Ishikawa (cell line): ENCODE results near the gene CLEC5A.

ENCODE experiments used
- CREB1 ChIP-seq: IDR thresholded peaks from 2 replicates; pipeline ENCODE4 v1.6.1; 2012; ENCODE audit warnings: low read depth
- EGR1 ChIP-seq: IDR thresholded peaks from 2 replicates; pipeline ENCODE4 v1.6.1; 2012
- EP300 ChIP-seq: IDR thresholded peaks from 2 replicates; pipeline ENCODE4 v1.6.1; 2012; ENCODE audit warnings: borderline replicate concordance
- NFIC ChIP-seq: IDR thresholded peaks from 2 replicates; pipeline ENCODE4 v1.6.1; 2012
- RAD21 ChIP-seq: IDR thresholded peaks from 2 replicates; pipeline ENCODE4 v1.6.1; 2012; ENCODE audit warnings: low read depth
- TAF1 ChIP-seq: IDR thresholded peaks from 2 replicates; pipeline ENCODE4 v1.6.1; 2012; ENCODE audit warnings: low read depth, mild to moderate bottlenecking
- TEAD4 ChIP-seq: IDR thresholded peaks from 2 replicates; pipeline ENCODE4 v1.6.1; 2012
- YY1 ChIP-seq: IDR thresholded peaks from 2 replicates; pipeline ENCODE4 v1.6.1; 2012; ENCODE audit warnings: low read depth
- ZBTB7A ChIP-seq: IDR thresholded peaks from 2 replicates; pipeline ENCODE4 v1.6.1; 2012; ENCODE audit warnings: low read depth
- TF ChIP-seq, protein P1 (sequence below): IDR thresholded peaks from 2 replicates; pipeline ENCODE4 v1.6.1; 2012
- TF ChIP-seq, protein P2 (sequence below): IDR thresholded peaks from 2 replicates; pipeline ENCODE4 v1.6.1; 2012; ENCODE audit warnings: low read depth, mild to moderate bottlenecking
- TF ChIP-seq, protein P3 (sequence below): IDR thresholded peaks from 2 replicates; pipeline ENCODE4 v1.6.1; 2012

DNA sequence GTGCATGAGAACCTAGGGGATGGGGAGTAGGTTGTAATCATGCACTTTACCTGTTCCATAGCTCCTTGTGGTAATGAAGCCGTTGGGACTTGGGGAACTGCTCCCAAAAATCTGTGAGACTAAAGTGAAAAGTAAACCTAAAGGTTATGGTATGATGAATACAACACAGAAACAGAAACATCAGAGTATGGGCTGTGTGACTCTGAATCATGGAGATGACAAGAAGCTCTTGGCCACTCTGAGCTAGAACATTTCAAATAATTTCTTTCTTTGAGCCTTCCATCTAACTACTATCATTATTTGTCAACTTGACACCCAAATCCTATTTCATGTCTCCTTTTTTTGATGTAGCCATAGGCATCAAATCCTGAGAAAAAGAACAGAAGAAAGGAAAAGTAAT, 2.9 kb downstream of the CLEC5A start:
- TF ChIP-seq EP300, result no peak
- TF ChIP-seq RAD21, result no peak
- no peak for TF ChIP-seq TAF1
- TF ChIP-seq ZBTB7A, result no peak
- TF ChIP-seq, protein P1, sequence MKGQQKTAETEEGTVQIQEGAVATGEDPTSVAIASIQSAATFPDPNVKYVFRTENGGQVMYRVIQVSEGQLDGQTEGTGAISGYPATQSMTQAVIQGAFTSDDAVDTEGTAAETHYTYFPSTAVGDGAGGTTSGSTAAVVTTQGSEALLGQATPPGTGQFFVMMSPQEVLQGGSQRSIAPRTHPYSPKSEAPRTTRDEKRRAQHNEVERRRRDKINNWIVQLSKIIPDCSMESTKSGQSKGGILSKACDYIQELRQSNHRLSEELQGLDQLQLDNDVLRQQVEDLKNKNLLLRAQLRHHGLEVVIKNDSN, result no peak
- TF ChIP-seq, protein P2, sequence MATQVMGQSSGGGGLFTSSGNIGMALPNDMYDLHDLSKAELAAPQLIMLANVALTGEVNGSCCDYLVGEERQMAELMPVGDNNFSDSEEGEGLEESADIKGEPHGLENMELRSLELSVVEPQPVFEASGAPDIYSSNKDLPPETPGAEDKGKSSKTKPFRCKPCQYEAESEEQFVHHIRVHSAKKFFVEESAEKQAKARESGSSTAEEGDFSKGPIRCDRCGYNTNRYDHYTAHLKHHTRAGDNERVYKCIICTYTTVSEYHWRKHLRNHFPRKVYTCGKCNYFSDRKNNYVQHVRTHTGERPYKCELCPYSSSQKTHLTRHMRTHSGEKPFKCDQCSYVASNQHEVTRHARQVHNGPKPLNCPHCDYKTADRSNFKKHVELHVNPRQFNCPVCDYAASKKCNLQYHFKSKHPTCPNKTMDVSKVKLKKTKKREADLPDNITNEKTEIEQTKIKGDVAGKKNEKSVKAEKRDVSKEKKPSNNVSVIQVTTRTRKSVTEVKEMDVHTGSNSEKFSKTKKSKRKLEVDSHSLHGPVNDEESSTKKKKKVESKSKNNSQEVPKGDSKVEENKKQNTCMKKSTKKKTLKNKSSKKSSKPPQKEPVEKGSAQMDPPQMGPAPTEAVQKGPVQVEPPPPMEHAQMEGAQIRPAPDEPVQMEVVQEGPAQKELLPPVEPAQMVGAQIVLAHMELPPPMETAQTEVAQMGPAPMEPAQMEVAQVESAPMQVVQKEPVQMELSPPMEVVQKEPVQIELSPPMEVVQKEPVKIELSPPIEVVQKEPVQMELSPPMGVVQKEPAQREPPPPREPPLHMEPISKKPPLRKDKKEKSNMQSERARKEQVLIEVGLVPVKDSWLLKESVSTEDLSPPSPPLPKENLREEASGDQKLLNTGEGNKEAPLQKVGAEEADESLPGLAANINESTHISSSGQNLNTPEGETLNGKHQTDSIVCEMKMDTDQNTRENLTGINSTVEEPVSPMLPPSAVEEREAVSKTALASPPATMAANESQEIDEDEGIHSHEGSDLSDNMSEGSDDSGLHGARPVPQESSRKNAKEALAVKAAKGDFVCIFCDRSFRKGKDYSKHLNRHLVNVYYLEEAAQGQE, result no peak
- no peak for TF ChIP-seq EGR1
- no peak for TF ChIP-seq YY1
- TF ChIP-seq, protein P3, sequence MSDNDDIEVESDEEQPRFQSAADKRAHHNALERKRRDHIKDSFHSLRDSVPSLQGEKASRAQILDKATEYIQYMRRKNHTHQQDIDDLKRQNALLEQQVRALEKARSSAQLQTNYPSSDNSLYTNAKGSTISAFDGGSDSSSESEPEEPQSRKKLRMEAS, result no peak
- no peak for TF ChIP-seq TEAD4
- no peak for TF ChIP-seq NFIC
- TF ChIP-seq CREB1, result no peak
